GM18951 (cell line): ENCODE data around the gene RABGGTA.
"Not testable (repeated sequence)": the region's sequence is repeated elsewhere in the genome, so short reads cannot be mapped to it uniquely, and the experiment has no call there.

Source experiments
- POLR2A ChIP-seq: IDR thresholded peaks from 4 replicates; pipeline ENCODE4 v1.6.1; 2011; ENCODE audit warnings: mild to moderate bottlenecking; ENCODE audit not compliant: insufficient read length, insufficient read depth; ENCODE audit errors: extremely low read depth
- in situ Hi-C: fragments of 300-500 bp; cut with MboI; formaldehyde crosslinking; loops from one replicate; pipeline ENCODE4 v1.12.0; 2022; ENCODE audit warnings: low sequenced_read_pairs, mixed read lengths, inconsistent platforms; ENCODE audit not compliant: unreplicated experiment

RABGGTA gene

DNA sequence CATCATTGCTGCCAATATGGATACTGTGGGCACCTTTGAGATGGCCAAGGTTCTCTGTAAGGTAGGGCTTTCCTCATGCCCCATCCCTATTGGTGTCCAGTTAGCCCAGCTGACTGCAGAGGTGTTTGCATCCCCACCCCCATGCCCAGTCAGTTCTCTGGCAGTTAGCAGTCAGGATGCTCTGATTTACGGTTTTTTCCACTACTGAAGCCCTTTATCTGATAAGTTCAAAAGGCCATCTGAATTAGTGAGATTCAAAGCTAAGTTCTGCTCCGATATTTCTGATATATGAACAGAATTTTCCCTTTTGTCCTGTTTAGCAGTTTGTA lies 37.9 kb downstream of the RABGGTA start:
- TF ChIP-seq POLR2A = no peak
- in situ Hi-C loops = no loop called here

DNA sequence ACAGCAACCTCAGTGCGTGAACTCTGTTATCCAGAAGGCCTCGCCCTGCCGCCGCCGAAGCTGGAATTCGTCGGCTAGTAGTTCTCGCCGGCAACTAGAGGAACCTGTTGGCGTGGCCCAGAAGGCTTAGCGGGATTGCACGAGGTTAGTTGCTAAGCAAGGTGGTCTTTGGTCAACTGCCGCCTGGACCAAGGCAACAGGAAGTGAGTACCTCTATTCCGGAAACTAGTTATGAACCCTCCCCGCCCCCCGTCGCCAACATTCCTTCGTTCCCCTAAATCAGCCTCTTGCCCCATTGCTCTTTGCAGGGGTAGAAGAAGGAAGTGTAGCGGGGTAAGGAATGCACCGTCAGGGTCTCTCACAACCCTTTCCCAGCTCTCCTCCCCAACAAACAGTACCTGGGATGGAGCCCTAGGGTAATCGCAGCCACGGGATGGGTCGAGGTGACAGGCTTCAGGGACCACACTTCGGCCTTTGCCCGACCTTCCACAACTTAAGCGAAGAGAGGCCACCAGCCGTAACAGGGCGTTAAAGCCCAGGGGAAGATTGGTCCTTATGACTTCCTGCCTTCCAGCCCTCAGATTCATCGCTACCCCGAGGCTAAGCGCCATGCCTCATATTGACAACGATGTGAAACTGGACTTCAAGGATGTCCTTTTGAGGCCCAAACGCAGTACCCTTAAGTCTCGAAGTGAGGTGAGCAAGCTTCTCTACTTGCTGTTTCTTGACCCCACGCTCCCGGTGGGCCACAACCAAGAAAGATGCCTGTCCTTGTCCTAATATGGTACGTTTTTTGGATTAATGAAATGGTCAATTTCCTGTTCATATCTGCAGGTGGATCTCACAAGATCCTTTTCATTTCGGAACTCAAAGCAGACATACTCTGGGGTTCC lies 38.5 kb downstream of the RABGGTA start, which contains the start of gene GMPR2:
GMPR2 (plus strand) TSS at position 285 of the 893 bp plus-strand sequence; CDS start at position 610, 325 bp downstream.
- in situ Hi-C loops = no loop called here

DNA sequence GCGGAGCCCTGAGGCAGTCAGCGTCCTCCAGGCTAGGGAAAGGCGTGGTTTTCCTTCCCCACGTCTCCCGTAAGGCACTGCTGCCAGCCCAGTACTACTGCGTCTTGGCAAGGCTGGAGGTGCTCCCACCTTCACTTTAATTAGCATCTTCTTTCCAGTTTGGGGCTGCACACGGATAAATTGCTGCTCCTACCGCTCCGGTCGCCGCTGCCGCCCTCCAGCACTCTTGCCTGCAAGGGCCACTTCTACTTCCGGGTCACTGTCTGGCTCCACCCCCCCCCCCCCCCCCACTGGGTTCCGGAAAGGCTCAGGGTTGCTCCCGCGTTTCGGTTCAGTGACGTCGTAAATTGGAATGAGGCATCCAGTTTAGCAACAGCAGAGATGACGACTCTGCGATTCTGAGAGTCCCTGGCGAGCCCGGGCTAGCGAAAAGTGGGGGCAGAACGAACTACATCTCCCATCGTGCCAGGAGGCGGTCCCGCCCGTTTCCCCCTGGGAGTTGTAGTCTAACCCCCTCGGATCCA lies 39.2 kb downstream of the RABGGTA start, which contains the start of gene NEDD8:
NEDD8 (minus strand) TSS at position 247 of the 524 bp plus-strand sequence; CDS start at position 147, 100 bp downstream.
- in situ Hi-C loops = no loop called here
- TF ChIP-seq POLR2A = peak; percentile 65

More for the DNA sequence above, 38.5 kb downstream of the RABGGTA start, which contains the start of gene GMPR2:
- peak; percentile 60 for TF ChIP-seq POLR2A

DNA sequence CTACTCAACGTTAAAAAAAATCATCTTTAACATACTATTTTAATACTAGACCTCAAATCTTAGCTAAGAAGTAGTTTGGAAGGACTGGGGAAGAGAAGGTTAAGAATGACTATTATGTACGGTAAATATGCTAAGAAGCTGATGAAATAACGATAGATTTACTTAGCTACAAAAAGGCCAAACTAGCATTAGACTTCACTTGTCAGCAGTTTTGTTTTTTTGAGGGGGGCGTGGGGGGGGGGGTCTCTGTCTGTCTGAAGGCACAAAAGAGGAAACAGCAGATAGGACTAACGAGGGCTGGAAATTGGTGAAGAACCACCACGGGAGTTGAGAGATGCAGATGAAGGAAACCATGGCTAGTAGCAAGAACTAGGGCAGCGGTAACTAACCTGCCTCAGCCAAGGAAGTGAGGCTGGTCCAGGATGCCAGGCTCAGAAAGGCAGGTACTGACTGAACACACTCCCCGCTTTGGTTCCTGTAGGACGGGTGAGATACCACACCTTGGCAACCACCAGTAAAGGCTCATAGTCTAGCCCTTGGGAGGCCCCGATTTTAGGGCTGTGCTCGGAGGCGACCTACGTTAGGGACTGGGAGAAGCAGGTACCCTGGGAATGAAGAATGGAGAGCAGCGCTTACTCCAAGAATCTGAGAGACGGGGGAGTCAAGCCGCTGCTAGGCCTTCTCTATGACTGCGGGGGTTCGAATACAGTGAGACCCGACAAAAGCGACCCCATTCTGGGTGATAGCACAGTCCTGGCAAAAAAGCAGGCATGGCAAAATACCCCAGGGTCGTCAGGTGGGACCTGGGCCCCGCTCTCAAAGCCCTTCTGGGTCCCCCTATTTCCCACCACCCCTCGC lies 39.9 kb downstream of the RABGGTA start:
- no peak for TF ChIP-seq POLR2A
- in situ Hi-C loops = no loop called here

DNA sequence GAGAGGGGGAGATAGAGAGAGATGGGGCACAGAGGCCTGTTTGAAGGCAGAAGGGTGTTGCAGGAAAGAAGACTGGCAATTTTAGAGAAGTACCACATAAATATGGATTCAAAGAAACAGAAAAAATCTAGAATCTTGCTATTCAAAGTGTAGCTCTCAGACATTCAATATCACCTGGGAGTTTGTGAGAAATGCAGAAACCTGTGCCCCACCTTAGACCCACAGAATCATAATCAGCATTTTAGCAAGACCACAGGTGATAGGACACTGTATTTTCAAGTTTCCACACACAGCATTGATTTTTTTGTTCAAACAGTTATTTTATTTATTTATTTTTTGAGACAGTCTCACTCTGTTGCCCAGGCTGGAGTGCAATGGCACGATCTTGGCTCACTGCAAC lies 42.5 kb downstream of the RABGGTA start:
- no peak for TF ChIP-seq POLR2A
- in situ Hi-C loops = no loop called here

DNA sequence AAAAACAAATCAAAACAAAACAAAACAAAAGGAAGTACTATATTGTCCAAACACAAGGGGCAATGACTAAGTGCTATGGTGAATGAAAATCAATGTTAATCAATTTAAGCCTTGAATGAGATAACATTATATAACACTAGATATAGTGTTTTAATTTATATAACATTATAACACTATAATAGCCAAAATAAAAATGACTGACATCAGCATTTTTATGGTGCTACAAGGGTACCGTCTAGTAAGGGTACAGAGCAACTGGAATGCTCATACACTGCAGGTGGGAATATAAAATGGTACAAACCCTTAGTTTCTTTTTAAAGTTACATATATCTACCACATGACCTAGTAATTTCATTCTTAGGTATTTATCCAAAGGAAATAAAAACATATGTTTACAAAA lies 44.9 kb downstream of the RABGGTA start:
- in situ Hi-C loops = no loop called here
- no peak for TF ChIP-seq POLR2A

DNA sequence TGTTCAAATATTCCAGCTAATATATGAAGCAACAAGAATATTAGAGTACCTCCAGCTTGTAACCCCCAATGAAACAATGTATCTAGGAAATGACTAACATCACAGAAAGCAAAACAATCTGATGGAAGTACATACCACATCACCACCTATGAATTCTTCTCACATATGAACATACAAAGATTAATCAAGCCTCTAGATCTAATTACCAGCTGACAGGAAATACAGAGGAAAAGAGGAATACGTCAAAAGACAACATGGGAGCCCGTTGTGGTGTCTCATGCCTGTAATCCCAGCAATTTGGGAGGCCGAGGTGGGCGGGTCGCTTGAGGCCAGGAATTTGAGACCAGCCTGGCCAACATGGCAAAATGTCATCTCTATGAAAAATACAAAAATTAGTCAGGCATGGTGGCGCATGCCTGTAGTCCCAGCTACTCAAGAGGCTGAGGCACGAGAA lies 46.8 kb downstream of the RABGGTA start:
- in situ Hi-C loops = no loop called here

DNA sequence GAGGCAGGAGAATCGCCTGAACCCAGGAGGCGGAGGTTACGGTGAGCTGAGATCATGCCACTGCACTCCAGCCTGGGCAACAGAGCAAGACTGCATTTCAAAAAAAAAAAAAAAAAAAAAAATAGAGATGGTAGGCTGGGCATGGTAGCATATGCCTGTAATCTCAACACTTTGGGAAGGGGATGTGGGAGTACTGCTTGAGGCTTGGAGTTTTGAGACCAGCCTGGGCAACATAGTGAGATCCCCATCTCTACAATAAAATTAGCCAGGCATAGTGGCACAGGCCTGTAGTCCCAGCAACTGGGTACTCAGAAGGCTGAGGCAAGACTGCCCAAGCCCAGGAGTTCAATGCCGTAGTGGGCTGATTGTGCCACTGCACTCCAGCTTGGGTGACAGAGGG lies 48.4 kb downstream of the RABGGTA start:
- in situ Hi-C loops = not testable (repeated sequence)

More for the DNA sequence above, 46.8 kb downstream of the RABGGTA start:
- no peak for TF ChIP-seq POLR2A

DNA sequence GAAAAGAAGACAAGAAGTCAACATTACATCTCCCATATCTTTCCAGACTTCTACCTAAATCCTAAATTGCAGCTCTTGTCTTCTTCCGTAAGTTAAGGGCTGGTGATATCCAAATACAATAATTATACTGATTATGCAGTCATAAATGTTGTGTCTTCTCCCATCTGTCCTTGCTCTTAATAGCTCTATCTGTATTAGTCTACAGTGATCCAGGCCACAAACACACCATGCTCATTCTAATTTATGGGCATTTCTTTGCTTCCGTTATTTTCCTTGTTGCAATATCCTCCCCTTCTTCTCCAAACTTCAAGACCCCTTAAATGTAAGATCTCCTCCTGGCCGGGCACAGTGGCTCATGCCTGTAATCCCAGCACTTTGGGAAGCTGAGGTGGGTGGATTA lies 51.9 kb downstream of the RABGGTA start:
- in situ Hi-C loops = no loop called here

DNA sequence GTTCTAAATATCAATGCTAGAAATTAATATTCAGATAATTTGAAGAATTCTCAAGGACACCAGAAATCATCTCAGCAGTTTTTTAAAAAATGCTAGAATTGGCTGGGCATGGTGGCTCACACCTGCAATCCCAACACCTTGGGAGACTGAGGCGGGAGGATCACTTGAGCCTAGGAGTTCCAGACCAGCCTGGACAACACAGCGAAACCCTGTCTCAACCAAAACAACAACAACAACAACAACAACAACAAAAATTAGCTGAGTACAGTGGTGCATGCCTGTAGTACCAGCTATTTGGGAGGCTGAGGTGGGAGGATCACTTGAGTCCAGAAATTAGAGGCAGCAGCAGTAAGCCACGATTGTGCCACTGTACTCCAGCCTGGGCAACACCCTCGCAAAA lies 52.3 kb downstream of the RABGGTA start:
- no peak for TF ChIP-seq POLR2A

More for the DNA sequence above, 51.9 kb downstream of the RABGGTA start:
- TF ChIP-seq POLR2A = no peak

DNA sequence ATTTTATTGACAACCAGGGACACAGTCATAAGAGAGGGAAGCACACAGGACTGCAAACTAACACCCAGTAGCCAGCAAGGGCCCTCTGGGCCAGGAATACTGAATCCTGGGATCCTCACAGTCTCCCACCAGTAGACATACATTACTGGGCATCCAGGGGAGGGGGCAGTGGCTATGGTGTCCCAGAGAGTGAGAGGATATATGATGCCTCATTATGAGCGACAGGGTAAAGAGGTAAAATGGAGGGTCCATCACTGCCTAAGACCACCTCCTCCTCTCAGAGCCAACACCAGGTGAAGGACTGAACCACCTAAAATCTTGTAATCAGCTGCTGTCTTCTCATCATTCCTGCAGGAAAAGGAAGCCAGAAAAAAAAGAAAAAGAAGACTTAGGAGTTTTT lies 54.5 kb downstream of the RABGGTA start:
- in situ Hi-C loops = not testable (repeated sequence)

More for the DNA sequence above, 52.3 kb downstream of the RABGGTA start:
- in situ Hi-C loops = no loop called here

DNA sequence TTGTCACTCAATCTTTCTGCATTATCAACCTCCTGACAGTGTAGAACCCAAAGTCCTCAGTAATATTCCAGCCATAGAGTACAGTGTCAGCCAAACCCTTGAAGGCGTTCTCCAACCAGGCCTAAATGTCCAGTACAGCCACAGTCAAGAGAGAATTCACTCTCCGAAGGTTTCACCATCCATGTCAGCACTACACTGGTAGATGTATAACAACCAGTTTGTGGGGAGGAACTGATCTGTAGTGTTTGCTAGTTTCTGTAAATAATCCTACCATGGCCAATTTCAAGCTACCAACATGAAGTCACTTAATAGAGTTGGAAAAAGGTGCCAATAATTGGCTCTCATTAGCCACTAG lies 55.1 kb downstream of the RABGGTA start:
- in situ Hi-C loops = no loop called here
- TF ChIP-seq POLR2A = no peak
